ENCODE measurements around the gene MYNN. TPM values are rescaled to one million over a fixed set of nuclear protein-coding genes. Genes with fewer than 3 reads are reported as not detected.

MYNN gene
- total and polyA plus RNA-seq, 12 donors = 5.9 to 13.6 (median 12.0) TPM

DNA sequence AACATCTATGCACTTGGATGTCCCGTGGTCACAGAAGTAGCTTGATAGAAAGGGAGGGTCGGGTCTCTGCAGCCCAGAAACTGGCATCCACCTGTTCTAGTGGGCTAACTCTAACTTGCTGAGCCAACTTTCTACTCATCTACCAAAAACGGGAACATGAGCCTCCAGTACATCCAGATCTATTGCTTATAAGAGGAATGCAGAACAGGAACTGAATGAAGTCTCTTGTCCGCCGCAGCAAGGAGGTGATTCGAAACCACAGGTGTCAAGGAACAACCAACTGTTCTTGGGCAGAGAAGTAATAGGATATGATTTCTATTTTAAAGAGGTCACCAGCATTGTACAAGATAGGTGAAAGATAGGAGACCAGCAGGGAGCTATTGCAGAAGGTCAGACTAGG, 26.3 kb upstream of the MYNN start:
- intact Hi-C loops (cut with DNase I) = loop anchor here in 6 of 10 donors (5.0 to 10.0 kb wide), 5 partner anchors 82 to 792 kb away; partner anchors contain the start of gene MECOM (in 1 of the 6)
- no peak for ATAC-seq
- no peak for DNase-seq
- H3K27me3 ChIP-seq = peaks cover 0 to 34% (median 6%) of the 10 kb centered on the region in 7 donors
- WGBS, 2 donors = 58 to 63% methylated on average over 6 of the region's 6 CpGs
- TF ChIP-seq, protein P1, sequence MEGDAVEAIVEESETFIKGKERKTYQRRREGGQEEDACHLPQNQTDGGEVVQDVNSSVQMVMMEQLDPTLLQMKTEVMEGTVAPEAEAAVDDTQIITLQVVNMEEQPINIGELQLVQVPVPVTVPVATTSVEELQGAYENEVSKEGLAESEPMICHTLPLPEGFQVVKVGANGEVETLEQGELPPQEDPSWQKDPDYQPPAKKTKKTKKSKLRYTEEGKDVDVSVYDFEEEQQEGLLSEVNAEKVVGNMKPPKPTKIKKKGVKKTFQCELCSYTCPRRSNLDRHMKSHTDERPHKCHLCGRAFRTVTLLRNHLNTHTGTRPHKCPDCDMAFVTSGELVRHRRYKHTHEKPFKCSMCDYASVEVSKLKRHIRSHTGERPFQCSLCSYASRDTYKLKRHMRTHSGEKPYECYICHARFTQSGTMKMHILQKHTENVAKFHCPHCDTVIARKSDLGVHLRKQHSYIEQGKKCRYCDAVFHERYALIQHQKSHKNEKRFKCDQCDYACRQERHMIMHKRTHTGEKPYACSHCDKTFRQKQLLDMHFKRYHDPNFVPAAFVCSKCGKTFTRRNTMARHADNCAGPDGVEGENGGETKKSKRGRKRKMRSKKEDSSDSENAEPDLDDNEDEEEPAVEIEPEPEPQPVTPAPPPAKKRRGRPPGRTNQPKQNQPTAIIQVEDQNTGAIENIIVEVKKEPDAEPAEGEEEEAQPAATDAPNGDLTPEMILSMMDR (IDR thresholded peaks at IDR 0.05) = no peak
- H3K36me3 ChIP-seq = no peaks in the 10 kb centered on the region
- H3K4me3 ChIP-seq = no peak overlapping the region
- H3K9me3 ChIP-seq = no peaks in the 10 kb centered on the region
- H3K4me1 ChIP-seq = peaks cover 0 to 3% (median 0%) of the 10 kb centered on the region in 9 donors
- H3K27ac ChIP-seq = no peak overlapping the region

DNA sequence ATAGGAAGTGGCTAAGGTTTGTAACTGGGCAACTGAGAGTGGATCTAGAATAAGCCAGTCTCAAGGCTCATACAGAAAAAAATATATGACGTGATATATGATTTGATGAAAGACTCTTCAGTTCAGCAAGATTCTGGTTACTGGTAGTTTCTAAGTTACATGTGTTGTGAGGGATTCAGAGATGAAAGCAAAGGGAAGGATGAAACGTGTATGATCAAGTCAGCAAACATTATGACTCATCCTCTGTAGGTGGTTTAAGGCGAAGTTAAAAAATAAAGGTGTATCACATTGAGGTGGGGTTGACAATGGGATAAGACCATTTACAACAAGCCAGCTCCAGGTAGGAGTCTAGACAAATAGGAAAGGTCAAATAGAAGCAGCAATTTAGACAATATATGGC, 24.5 kb upstream of the MYNN start:
- peaks cover 0 to 40% (median 11%) of the 10 kb centered on the region in 7 donors for H3K27me3 ChIP-seq
- intact Hi-C loops (cut with DNase I) = loop anchor here in 6 of 10 donors (5.0 to 10.0 kb wide), 5 partner anchors 84 to 794 kb away; partner anchors contain the start of gene MECOM (in 1 of the 6)
- no peaks in the 10 kb centered on the region for H3K36me3 ChIP-seq
- no peak overlapping the region for H3K4me3 ChIP-seq
- no peaks in the 10 kb centered on the region for H3K9me3 ChIP-seq
- no peak overlapping the region for H3K27ac ChIP-seq
- TF ChIP-seq, protein P1 (IDR thresholded peaks at IDR 0.05) = no peak
- DNase-seq (no peak), ATAC-seq (no peak)
- WGBS, 2 donors = 78 to 88% methylated on average over 3 of the region's 3 CpGs
- H3K4me1 ChIP-seq = no peaks in the 10 kb centered on the region

DNA sequence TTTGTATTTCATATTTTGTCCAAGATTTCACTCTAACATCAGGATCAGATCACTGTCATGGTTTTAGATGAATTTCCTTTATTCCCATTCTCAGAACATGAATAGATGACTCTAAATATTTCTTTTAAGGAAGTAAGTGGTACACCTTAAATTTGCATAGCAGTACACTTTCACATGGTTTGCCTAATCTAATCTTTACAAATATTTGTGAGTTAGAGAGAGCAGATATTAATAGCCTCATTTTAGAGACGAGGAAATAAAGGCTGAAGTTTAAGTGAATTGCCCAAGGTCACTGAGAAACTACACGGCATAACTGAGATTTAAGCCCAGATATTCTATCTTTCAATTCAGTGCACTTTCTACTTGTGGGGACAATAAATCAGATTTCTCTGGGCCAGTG, 22.5 kb upstream of the MYNN start:
- peaks cover 0 to 40% (median 13%) of the 10 kb centered on the region in 7 donors for H3K27me3 ChIP-seq
- TF ChIP-seq, protein P1 (IDR thresholded peaks at IDR 0.05) = no peak
- H3K4me3 ChIP-seq = no peak overlapping the region
- no peak for ATAC-seq
- no peak for DNase-seq
- H3K27ac ChIP-seq = no peak overlapping the region
- no peaks in the 10 kb centered on the region for H3K4me1 ChIP-seq
- 31 to 34% methylated on average over 2 of the region's 2 CpGs for WGBS, 2 donors
- intact Hi-C loops (cut with DNase I) = no loop called here
- no peaks in the 10 kb centered on the region for H3K9me3 ChIP-seq
- H3K36me3 ChIP-seq = no peaks in the 10 kb centered on the region

DNA sequence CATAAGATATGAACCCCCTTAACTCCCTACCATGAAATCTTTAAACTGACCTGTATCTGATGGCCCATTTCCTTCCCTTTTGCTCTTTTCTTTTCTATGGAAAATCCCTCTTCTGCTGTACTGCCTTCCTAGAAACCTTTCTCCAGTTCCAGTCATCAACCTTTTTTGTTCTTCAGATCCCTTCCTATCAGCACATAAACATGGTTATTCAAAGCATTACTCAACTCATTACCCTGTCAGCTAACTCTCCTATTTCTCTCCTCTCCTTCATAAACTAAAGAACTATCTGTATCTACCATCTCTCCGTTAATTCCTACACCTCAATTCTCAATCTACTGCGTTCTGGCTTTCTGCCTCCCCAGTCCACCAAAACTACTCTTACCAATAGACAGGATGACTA, 21.3 kb upstream of the MYNN start:
- Histone ChIP-seq H3K27me3 (peaks cover 0 to 36% (median 14%) of the 10 kb centered on the region in 7 donors), H3K4me3 (no peak overlapping the region), H3K36me3 (no peaks in the 10 kb centered on the region), H3K9me3 (no peaks in the 10 kb centered on the region), H3K27ac (no peak overlapping the region), H3K4me1 (no peaks in the 10 kb centered on the region)
- intact Hi-C loops (cut with DNase I) = no loop called here
- DNase-seq (no peak), ATAC-seq (no peak)
- 79 to 85% methylated on average over 2 of the region's 2 CpGs for WGBS, 2 donors
- TF ChIP-seq, protein P1 (IDR thresholded peaks at IDR 0.05) = no peak

All from heart right ventricle (tissue), 16 donors.